GM12801 (cell line): ENCODE results near the gene ARL15.

ENCODE experiments used
- TF ChIP-seq, protein P1 (sequence below): IDR thresholded peaks from one replicate; pipeline ENCODE4 v1.5.1; 2011; ENCODE audit warnings: control low read depth; ENCODE audit not compliant: insufficient read length; ENCODE audit errors: extremely low read depth

ARL15 gene

DNA sequence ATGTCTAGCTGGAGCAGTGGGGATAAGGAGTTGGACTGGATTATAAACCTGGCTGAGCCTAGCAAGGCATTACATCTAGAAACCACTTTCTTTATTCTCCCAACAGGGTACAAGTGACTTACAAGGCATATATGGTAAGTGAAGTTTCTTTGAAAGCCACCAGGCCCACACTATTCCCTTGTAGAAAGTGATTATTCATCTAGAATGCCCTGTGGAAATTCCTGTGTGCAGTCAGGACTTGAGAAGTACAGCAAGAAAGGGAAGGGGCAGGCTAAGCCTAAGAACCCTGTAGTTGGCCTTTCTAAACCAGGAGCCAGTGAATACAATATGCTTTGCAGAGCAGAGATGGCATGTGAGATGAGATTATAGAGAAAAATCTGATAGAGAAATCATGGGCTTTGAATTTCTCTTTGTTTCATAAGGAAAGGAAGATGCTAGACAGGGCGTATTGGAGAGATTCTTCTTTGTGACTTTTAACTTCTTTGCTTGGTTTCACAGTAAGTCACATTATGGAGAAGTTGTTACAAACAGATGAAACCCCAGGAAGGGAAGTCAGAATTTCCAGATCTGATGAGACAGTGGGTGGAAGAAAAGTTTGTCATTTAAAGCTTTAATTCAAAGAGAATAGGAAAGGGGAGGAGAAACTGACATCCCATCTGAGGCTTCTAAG lies 428.2 kb downstream of the ARL15 start:
- TF ChIP-seq, protein P1, sequence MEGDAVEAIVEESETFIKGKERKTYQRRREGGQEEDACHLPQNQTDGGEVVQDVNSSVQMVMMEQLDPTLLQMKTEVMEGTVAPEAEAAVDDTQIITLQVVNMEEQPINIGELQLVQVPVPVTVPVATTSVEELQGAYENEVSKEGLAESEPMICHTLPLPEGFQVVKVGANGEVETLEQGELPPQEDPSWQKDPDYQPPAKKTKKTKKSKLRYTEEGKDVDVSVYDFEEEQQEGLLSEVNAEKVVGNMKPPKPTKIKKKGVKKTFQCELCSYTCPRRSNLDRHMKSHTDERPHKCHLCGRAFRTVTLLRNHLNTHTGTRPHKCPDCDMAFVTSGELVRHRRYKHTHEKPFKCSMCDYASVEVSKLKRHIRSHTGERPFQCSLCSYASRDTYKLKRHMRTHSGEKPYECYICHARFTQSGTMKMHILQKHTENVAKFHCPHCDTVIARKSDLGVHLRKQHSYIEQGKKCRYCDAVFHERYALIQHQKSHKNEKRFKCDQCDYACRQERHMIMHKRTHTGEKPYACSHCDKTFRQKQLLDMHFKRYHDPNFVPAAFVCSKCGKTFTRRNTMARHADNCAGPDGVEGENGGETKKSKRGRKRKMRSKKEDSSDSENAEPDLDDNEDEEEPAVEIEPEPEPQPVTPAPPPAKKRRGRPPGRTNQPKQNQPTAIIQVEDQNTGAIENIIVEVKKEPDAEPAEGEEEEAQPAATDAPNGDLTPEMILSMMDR, result no peak

DNA sequence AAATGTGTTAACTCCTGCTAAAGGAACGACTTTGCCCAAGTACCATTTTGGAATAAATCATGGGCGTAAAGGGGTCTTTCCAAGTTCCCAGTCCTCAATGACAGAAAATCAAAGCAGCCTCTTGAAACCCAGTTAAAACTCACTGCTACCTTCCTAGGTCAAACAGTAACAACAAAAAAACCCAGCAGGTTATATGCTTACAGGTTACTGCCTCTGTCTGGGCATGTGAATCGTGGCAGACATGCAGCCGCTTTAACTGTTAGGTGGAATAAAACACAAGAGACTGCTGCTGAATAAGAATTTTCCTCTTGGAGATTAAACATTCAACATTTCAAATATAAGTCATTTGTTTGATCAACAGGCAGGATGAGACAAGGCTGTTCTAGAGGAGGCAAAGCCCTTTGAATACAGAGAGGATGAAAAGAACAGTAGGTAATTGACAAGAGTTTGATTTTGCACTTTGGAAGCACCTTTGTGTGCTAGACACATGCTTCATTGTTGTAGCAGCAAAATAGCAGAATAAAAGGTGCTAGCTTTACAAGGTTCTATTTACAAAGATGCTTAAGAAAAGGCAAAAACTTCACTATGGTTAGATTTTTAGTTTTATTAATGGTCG lies 430.6 kb downstream of the ARL15 start:
- TF ChIP-seq, protein P1, result no peak

DNA sequence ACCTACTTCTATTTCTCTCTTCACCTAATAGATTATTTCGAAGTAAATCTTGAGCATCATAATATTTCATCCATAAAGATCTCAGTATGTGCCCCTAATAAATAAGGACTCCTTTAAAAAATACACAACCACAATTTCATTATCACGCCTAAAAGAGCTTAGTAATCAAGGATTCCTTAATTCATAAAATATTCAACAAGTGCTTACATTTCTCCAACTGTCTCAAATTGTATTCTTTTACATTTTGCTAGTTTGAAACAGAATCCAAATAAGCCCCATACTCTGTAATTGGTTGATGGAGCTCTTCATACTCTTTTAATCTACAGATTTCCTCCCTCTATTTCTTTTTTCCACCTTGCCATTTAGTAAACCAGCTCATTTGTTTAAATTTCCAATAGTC lies 432.4 kb downstream of the ARL15 start:
- TF ChIP-seq, protein P1, result no peak

DNA sequence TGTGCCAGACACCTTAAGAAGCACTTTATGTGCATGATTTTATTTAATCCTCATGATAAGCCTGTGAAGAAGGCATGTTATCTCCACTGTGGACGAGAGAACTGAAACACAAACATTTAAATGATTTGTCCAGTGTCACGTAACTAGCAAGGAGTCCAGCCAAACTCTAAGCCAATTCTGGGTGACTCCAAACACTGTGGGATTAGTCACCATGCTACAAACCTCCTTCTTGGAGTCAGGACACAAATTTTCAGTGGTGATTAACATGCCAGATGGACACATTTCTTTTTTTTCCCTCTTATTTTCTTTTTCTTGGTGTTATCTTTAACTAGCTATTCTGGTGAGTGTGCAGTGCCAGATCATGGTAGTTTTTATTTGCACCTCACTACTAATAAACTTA lies 433.1 kb downstream of the ARL15 start:
- TF ChIP-seq, protein P1, result no peak

DNA sequence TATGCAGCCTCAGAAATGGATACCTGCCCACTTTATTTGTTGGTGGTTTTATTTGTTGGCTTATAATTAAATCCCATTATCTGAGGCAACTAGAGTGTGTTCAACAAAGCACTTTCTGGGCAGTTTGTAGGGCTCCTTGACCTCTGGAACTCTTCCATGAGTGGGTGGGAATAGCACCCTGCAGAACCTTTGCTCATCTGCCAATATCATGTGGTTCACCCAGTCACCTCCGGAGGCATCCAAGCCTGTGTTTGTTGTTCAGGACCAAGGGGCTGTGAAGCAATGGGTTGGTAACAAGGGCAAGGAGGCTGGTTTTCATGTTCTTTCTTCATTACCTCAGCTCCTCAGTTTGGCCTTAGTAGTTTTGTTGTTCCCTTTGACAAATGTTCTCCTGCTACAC lies 436.0 kb downstream of the ARL15 start:
- TF ChIP-seq, protein P1, result no peak

DNA sequence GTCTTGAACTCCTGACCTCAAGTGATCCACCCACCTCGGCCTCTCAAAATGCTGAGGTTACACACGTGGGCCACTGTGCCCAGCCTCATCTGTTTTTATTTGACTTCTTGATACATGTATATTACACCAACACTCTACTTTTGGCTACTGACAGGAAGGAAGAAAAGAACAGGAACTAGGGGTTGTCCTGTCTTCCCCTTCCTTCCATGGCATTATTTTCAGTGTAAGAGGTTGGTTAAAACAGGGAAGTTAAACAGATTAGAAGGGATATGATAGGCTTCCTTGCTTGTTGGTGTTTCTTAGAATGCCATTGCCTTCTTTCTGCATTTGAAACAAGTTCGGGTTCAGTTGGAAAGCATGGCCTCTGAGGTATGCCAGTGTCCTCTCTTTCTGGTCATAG lies 437.1 kb downstream of the ARL15 start:
- TF ChIP-seq, protein P1, result no peak

DNA sequence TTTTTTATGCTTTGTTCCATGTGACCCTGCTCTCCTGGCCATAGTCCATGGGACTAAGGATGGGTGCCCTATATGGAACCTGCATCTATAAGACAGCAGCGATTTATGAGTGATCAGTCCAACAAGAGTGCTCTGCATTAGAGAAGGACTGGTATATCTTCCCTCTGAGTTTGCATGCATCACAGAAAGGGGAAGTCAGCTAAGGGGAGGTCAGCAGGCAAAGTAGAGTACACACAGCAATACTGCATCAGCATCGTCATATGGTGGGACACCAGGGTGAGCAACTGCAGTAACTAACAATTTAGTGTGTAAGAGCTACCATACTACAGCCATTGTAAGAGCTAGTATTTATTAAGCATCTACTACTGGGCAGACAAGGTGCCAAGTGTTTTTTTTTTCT lies 438.6 kb downstream of the ARL15 start:
- TF ChIP-seq, protein P1, result no peak
